ENCODE measurements around the gene E2F6. TPM values are rescaled to one million over a fixed set of nuclear protein-coding genes. Genes with fewer than 3 reads are reported as not detected.

E2F6 gene
- total and polyA plus RNA-seq, 2 of the 13 experiments (the other 11 are each of a cell fraction or from before 2014, with no cell fraction given): 27.3 to 36.0 TPM

- TF ChIP-seq ZNF607 (CRISPR knock-in tag; IDR thresholded peaks at IDR 0.05; ENCODE audit: borderline replicate concordance) (peak; percentile 78; the same call in 1 of the 2 replicates), ZSCAN20 (CRISPR knock-in tag; IDR thresholded peaks at IDR 0.05; ENCODE audit: borderline replicate concordance) (no peak), ZNF274 (CRISPR knock-in tag; IDR thresholded peaks at IDR 0.05) (no peak), NR3C1 (CRISPR knock-in tag; IDR thresholded peaks at IDR 0.05) (no peak), NFRKB (IDR thresholded peaks at IDR 0.05) (no peak), ZNF687 (CRISPR knock-in tag; IDR thresholded peaks at IDR 0.05) (peak; percentile 93), TFDP2 (CRISPR knock-in tag; IDR thresholded peaks at IDR 0.05) (no peak), TOPORS (CRISPR knock-in tag; IDR thresholded peaks at IDR 0.05) (no peak), U2AF2 (IDR thresholded peaks at IDR 0.05; ENCODE audit: low read depth, low read length) (no peak), ATF1 (CRISPR knock-in tag; IDR thresholded peaks at IDR 0.05) (no peak), SRSF9 (IDR thresholded peaks at IDR 0.05; ENCODE audit: borderline replicate concordance, insufficient read depth, low read depth, low read length, poor library complexity, severe bottlenecking) (no peak), POLR2AphosphoS5 (IDR thresholded peaks at IDR 0.05; ENCODE audit: low read depth, low read length) (peak; percentile 31; the same call in 1 of the 2 replicates), MTERF4 (CRISPR knock-in tag; IDR thresholded peaks at IDR 0.05) (no peak), SNRNP70 (IDR thresholded peaks at IDR 0.05; ENCODE audit: low read depth, low read length) (no peak), ZNF672 (CRISPR knock-in tag; IDR thresholded peaks at IDR 0.05) (no peak), ZNF576 (CRISPR knock-in tag; IDR thresholded peaks at IDR 0.05) (no peak), SATB2 (CRISPR knock-in tag; IDR thresholded peaks at IDR 0.05) (no peak), ZNF841 (CRISPR knock-in tag; IDR thresholded peaks at IDR 0.05; ENCODE audit: borderline replicate concordance) (no peak), DZIP1 (CRISPR knock-in tag; IDR thresholded peaks at IDR 0.05) (no peak)
These were observed 32.6 kb upstream of the E2F6 start (continued) for GRCh38 chr2:11498543-11499034.

Measured in HepG2 (cell line).